Type B pancreatic cell (in vitro differentiated cells): ENCODE results near the gene KIFC3. TPM values are rescaled to one million over a fixed set of nuclear protein-coding genes. Genes with fewer than 3 reads are reported as not detected.

Experiments used
- DNase-seq: peaks from one replicate; pipeline ENCODE4 v3.0.0; 2021; ENCODE audit warnings: mixed read lengths; ENCODE audit not compliant: unreplicated experiment; ENCODE audit errors: extremely low spot score
- H3K27ac Mint-ChIP-seq: 2 replicates; pipeline ENCODE4 v1.8.0; 2021; ENCODE audit warnings: mild to moderate bottlenecking, mixed read lengths
- H3K27me3 Mint-ChIP-seq: 2 replicates; pipeline ENCODE4 v1.8.0; 2021; ENCODE audit warnings: mixed read lengths
- H3K36me3 Mint-ChIP-seq: 2 replicates; pipeline ENCODE4 v1.8.0; 2021; ENCODE audit warnings: mixed read lengths
- H3K4me1 Mint-ChIP-seq: one replicate; pipeline ENCODE4 v1.8.0; 2021; ENCODE audit warnings: mixed read lengths; ENCODE audit not compliant: unreplicated experiment
- H3K4me3 Mint-ChIP-seq: 2 replicates; pipeline ENCODE4 v1.8.0; 2021; ENCODE audit warnings: mild to moderate bottlenecking, mixed read lengths
- H3K9me3 Mint-ChIP-seq: 2 replicates; pipeline ENCODE4 v1.8.0; 2021; ENCODE audit warnings: mixed read lengths
- CTCF ChIP-seq: fragments of 200-600 bp; sonication (generic); conservative IDR thresholded peaks from 2 replicates; pipeline ENCODE4 v1.5.0; 2021; ENCODE audit warnings: antibody characterized with exemption, mild to moderate bottlenecking
- total RNA-seq: library from RNA; stranded (reverse); gene quantifications from 2 replicates; pipeline ENCODE4 v1.2.1, GENCODE V29; 2021; ENCODE audit warnings: low replicate concordance

KIFC3 gene
- total RNA-seq, 1 donor from 2014 or later, result 27.3 TPM

- no peak overlapping the region for H3K4me3 Mint-ChIP-seq
- H3K27me3 Mint-ChIP-seq, result no peaks in the 10 kb centered on the region
- H3K36me3 Mint-ChIP-seq, result no peaks in the 10 kb centered on the region
- TF ChIP-seq CTCF, result no peak
- H3K27ac Mint-ChIP-seq, result no peak overlapping the region
- no peaks in the 10 kb centered on the region for H3K9me3 Mint-ChIP-seq
- no peak for DNase-seq
- H3K4me1 Mint-ChIP-seq, result peaks cover 6% of the 10 kb centered on the region
Measured at GRCh38 chr16:57757883-57758282, 44.4 kb downstream of the KIFC3 start.

GRCh38 chr16:57757326-57757786 lies 44.9 kb downstream of the KIFC3 start:
- peak; percentile 91 for DNase-seq
- no peak overlapping the region for H3K27ac Mint-ChIP-seq
- H3K36me3 Mint-ChIP-seq, result no peaks in the 10 kb centered on the region
- H3K27me3 Mint-ChIP-seq, result no peaks in the 10 kb centered on the region
- peaks cover 5% of the 10 kb centered on the region for H3K4me1 Mint-ChIP-seq
- TF ChIP-seq CTCF, result peak; percentile 97
- H3K4me3 Mint-ChIP-seq, result no peak overlapping the region
- H3K9me3 Mint-ChIP-seq, result no peaks in the 10 kb centered on the region

GRCh38 chr16:57756424-57757325 lies 45.6 kb downstream of the KIFC3 start:
- H3K27ac Mint-ChIP-seq, result no peak overlapping the region
- no peaks in the 10 kb centered on the region for H3K9me3 Mint-ChIP-seq
- H3K27me3 Mint-ChIP-seq, result no peaks in the 10 kb centered on the region
- no peaks in the 10 kb centered on the region for H3K36me3 Mint-ChIP-seq
- no peak for TF ChIP-seq CTCF
- DNase-seq, result no peak
- H3K4me3 Mint-ChIP-seq, result no peak overlapping the region
- peaks cover 5% of the 10 kb centered on the region for H3K4me1 Mint-ChIP-seq

- Mint-ChIP-seq H3K27me3 (no peaks in the 10 kb centered on the region), H3K9me3 (no peaks in the 10 kb centered on the region), H3K36me3 (no peaks in the 10 kb centered on the region), H3K27ac (no peak overlapping the region), H3K4me1 (peaks cover 5% of the 10 kb centered on the region), H3K4me3 (no peak overlapping the region)
- DNase-seq, result no peak
- TF ChIP-seq CTCF, result no peak
Measured at GRCh38 chr16:57755726-57756423, 46.4 kb downstream of the KIFC3 start.

- Mint-ChIP-seq H3K36me3 (no peaks in the 10 kb centered on the region), H3K9me3 (no peaks in the 10 kb centered on the region), H3K27me3 (no peaks in the 10 kb centered on the region), H3K27ac (no peak overlapping the region), H3K4me1 (peaks cover 4% of the 10 kb centered on the region), H3K4me3 (no peak overlapping the region)
- TF ChIP-seq CTCF, result peak; percentile 29
- no peak for DNase-seq
Measured at GRCh38 chr16:57755061-57755684, 47.1 kb downstream of the KIFC3 start.
